HG02642 (cell line): ENCODE data around the gene NSFL1C.
A peak's percentile ranks its signal among the peaks of the same experiment; 100 is the strongest.
"Not testable (repeated sequence)": the region's sequence is repeated elsewhere in the genome, so short reads cannot be mapped to it uniquely, and the experiment has no call there.

Experiments
- ATAC-seq: cut with Tn5 transposase; IDR thresholded peaks from one replicate; pipeline ENCODE4 v1.9.1; 2021; ENCODE audit warnings: mild to moderate bottlenecking; ENCODE audit not compliant: unreplicated experiment, poor library complexity

NSFL1C gene

GRCh38 chr20:1466211-1467081 lies at the start of gene NSFL1C:
Gene NSFL1C, minus strand, starts transcription at chr20:1466849. Its CDS starts 25 bp downstream, at chr20:1466824.
- peak; percentile 92 for ATAC-seq

GRCh38 chr20:1513801-1514200 lies 47.2 kb upstream of the NSFL1C start:
- ATAC-seq = no peak

- no peak for ATAC-seq
Observed at GRCh38 chr20:1509237-1509636, 42.6 kb upstream of the NSFL1C start.

DNA sequence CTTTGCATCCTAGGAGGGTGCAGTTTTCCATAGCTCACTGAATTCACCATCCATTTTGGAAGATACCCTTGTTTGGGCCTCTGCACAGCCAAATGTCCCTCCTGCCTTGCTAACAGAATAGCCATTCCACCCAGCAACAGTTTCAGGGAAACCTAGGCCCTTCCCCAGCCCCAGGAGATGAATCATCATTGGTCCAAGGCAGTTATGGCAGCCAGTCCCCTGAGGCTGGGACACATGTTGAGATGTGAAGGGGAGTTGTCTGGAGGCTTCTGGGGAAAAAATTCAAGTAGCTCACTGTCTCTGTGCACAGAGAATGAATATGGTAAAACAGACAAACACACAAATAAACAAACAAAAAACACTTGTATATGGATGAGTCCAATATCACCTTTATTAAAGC lies 41.9 kb upstream of the NSFL1C start:
- no peak for ATAC-seq

- no peak for ATAC-seq
Observed at GRCh38 chr20:1507276-1507675, 40.6 kb upstream of the NSFL1C start.

DNA sequence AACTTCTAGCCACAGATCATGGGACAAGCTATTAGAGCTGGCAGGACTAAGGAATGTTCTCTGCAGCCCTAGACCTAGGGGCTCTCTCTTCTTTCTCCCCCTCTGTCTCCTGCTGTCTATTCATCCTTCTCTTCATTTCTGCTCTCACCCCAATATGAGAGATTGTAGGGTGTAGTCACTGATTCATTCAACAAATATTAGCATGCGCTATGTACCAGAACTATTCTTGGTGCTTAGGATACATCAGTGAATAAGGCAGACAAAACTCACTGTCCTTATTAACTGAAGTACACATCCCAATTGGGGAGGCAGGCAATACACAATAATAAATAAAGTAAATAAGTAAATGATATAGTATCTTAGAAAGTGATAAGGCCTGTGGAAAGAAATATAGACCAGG lies 39.2 kb upstream of the NSFL1C start:
- no peak for ATAC-seq

DNA sequence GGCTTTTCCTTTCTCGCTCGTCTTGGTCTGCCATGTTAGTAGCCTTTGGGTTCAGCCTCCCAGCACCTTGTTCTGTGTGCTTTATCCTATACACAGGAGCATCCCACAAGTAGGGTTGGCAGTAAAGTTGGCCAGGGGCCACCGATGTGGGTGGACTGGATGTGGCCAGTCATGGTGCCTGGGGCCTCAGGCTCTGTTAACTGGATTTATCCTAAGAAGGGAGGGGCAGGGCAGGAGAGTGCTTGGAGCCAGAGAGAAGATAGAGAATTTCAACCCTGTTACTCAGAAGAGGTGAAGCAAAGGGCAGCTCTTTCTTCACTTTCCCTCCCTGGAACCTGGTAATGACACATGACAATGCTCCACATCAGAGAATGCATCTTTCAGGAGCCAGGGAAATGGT lies 38.7 kb upstream of the NSFL1C start:
- no peak for ATAC-seq

DNA sequence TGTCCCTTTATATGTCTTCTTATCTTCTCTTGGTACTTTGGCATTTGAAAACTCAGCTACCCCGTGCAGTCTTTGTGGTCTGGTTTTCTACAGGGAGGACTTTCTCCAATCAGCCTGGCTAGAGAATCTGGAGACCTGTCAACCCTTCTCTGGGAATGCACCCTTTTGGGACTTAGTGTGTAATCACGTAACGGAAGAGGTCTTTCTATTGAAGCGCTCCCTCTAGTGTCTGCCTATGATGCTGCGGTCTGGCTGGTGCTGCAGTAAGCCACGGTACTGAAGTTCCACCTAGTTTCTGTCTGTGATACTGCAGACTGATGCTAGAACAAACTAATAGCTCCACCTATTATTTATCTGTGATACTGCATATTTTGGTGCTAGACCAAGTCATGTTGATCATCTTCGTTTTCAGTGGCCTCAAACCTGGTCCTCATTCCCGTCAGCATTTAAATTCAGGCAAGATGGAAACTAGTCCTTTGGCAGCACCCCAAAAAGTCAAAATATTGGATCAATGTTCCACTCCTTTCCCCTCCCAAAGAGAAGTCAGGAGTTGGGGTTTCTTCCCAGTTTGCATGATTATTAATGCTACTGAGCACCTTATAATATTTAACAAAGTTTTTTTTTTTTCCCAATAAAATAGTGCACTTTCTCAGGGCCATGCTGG lies 37.0 kb upstream of the NSFL1C start:
- ATAC-seq = peak; percentile 89

DNA sequence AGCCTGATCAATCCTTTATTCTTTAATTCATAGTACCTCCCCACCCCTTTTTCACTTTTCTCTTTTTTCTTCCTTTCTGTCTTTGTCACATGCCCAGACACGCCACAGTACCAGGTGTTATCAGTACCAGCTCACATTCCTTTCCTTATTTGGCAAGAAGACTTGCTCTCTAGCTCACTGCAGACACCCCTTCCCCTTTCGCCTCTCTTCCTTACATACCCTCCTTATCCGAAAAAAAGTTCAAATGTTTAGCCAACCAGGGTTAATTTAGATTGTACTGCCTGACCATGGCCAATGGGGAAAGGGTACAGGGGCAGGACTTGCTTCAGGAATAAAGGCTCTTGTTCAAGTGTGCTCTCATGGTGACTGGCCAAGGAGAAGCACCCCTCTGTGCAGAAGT lies 33.8 kb upstream of the NSFL1C start:
- no peak for ATAC-seq

DNA sequence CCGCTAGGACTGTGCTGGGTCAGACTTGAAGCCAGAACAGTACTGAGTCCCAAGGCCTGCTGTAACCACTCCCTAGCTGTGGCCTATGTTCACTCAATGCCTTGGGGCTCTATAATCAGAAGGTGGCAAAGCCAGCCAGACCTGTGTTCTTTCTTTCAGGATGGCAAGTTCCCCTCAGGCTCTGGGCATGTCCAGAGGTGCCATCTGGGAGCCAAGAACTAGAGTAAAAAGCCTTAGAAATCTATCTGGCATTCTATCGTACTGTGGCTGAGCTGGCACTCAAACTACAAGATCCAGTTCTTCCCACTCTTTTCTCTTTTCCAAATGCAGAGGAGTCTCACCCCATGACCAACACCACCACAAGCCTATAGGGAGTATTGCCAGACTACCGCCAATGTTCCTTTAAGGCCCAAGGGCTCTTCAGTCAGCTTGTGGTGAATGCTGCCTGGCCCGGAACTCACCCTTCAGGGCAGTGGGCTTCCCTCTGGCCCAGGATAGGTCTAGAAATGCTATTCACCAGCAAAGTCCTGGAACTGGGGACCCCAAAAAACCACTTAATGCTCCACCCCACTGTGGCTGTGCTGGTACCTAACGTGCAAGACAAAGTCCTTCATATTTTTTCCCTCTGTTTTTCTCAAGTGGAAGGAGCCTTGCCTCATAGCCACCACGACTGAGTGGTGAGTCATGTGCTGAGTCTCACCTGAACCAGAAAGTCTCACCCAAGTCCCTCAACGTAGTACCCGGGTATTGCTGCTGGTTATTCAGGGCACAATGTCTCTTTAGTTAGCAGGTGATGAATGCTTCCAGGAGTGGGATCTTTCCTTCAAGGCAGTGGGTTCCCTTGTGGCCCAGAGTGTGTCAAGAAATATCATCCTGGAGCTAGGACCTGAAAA lies 33.1 kb upstream of the NSFL1C start:
- no peak for ATAC-seq

DNA sequence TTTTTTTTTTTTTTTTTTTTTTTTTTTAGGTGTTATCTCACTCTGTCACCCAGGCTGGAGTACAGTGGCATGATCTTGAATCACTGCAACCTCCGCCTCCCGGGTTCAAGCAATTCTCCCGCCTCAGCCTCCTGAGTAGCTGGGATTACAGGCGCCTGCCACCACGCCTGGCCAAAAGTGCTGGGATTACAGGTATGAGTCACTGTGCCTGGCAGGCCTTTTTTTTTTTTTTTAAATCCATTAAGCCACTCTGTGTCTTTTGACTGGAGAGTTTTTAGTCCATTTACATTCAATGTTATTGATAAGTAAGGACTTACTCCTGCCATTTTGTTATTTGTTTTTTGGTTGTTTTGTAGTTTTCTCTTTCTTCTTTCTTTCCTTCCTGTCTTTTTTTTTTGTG lies 30.7 kb upstream of the NSFL1C start:
- not testable (repeated sequence) for ATAC-seq

DNA sequence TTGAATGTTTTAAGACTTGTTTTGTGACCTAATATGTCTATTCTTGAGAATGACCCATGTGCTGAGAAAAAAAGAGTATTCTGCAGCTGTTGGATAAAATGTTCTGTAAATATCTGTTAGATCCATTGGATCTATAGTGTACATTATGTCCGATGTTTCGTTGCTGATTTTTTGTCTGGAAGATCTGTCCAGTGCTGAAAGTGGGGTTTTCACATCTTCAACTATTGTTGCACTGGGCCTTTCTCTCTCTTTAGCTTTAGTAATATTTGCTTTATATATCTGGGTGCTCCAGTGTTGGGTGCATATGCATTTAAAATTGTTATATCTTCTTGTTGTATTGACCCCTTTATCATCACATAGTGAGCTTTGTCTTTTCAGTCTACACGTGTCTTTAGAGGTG lies 30.3 kb upstream of the NSFL1C start:
- no peak for ATAC-seq

DNA sequence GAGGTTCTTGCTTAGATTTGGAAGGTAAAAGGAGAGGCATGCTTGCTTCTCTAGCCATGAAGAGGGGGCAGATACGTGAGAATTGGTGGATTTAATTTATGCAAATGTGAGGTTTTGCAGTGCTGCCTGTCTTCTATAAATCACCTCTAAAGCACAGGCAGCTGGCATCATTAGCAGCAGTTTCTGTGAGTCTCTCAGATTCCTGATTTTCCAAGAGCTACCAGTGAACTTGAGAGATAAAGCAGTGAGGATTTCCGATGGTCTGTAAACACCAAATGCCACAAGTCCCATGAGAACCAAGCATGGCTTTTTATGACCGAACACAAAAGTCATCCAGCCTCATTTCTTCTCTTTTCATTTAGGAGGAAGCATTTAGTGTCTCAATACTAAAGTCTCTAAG lies 27.8 kb upstream of the NSFL1C start:
- ATAC-seq = no peak

GRCh38 chr20:1493536-1493935 lies 26.9 kb upstream of the NSFL1C start:
- no peak for ATAC-seq

- no peak for ATAC-seq
Observed at GRCh38 chr20:1491860-1492642, 25.4 kb upstream of the NSFL1C start.

GRCh38 chr20:1491281-1491840 lies 24.7 kb upstream of the NSFL1C start, which contains the start of gene SIRPB2:
Gene SIRPB2, minus strand, starts transcription at chr20:1491420. Its CDS starts 61 bp downstream, at chr20:1491359.
- no peak for ATAC-seq

GRCh38 chr20:1490643-1491195 lies 24.1 kb upstream of the NSFL1C start:
- no peak for ATAC-seq

- ATAC-seq = no peak
Observed at GRCh38 chr20:1489764-1490436, 23.3 kb upstream of the NSFL1C start.

GRCh38 chr20:1489325-1489724 lies 22.7 kb upstream of the NSFL1C start:
- no peak for ATAC-seq
